ENCODE data around the gene ABCD2. TPM values are rescaled to one million over a fixed set of nuclear protein-coding genes. Genes with fewer than 3 reads are reported as not detected.
"Not testable (repeated sequence)": the region's sequence is repeated elsewhere in the genome, so short reads cannot be mapped to it uniquely, and the experiment has no call there.

The ABCD2 gene
- polyA plus RNA-seq, 1 donor: 0.10 TPM

GRCh38 chr12:39612250-39612649, 7.4 kb downstream of the ABCD2 start:
- no peak for DNase-seq

- DNase-seq: no peak
Measured at GRCh38 chr12:39611818-39612217, 7.8 kb downstream of the ABCD2 start.

- no peak for DNase-seq
Measured at GRCh38 chr12:39610436-39611025, 9.1 kb downstream of the ABCD2 start.

GRCh38 chr12:39606712-39607423, 12.7 kb downstream of the ABCD2 start:
- no peak for DNase-seq

- no peak for DNase-seq
Measured at GRCh38 chr12:39605996-39606395, 13.6 kb downstream of the ABCD2 start.

- DNase-seq: no peak
Measured at GRCh38 chr12:39605501-39605900, 14.1 kb downstream of the ABCD2 start.

- DNase-seq: no peak
Measured at GRCh38 chr12:39603065-39603464, 16.5 kb downstream of the ABCD2 start.

- not testable (repeated sequence) for DNase-seq
Measured at GRCh38 chr12:39601951-39602350, 17.7 kb downstream of the ABCD2 start.

- no peak for DNase-seq
Measured at GRCh38 chr12:39595928-39596327, 23.7 kb downstream of the ABCD2 start.

GRCh38 chr12:39592295-39592694, 27.3 kb downstream of the ABCD2 start:
- DNase-seq: no peak

GRCh38 chr12:39588348-39588747, 31.3 kb downstream of the ABCD2 start:
- no peak for DNase-seq

- no peak for DNase-seq
Measured at GRCh38 chr12:39587225-39587624, 32.4 kb downstream of the ABCD2 start.

- DNase-seq: no peak
Measured at GRCh38 chr12:39586816-39587215, 32.8 kb downstream of the ABCD2 start.

- DNase-seq: no peak
Measured at GRCh38 chr12:39581592-39581991, 38.0 kb downstream of the ABCD2 start.

GRCh38 chr12:39575498-39575875, 44.1 kb downstream of the ABCD2 start:
- DNase-seq: no peak

GRCh38 chr12:39574785-39575497, 44.7 kb downstream of the ABCD2 start:
- DNase-seq: no peak

- DNase-seq: no peak
Measured at GRCh38 chr12:39574378-39574777, 45.2 kb downstream of the ABCD2 start.

- no peak for DNase-seq
Measured at GRCh38 chr12:39573971-39574370, 45.6 kb downstream of the ABCD2 start.

GRCh38 chr12:39572551-39572950, 47.1 kb downstream of the ABCD2 start:
- no peak for DNase-seq

- no peak for DNase-seq
Measured at GRCh38 chr12:39571351-39571750, 48.3 kb downstream of the ABCD2 start.

GRCh38 chr12:39553476-39553875, 66.1 kb downstream of the ABCD2 start:
- no peak for DNase-seq

- DNase-seq: not testable (repeated sequence)
Measured at GRCh38 chr12:39544211-39544610, 75.4 kb downstream of the ABCD2 start.

GRCh38 chr12:39541471-39541870, 78.1 kb downstream of the ABCD2 start:
- DNase-seq: no peak
